Common myeloid progenitor, CD34-positive (primary cell): ENCODE data around the gene UBE2I.

ENCODE experiments used
- CTCF ChIA-PET: fragments of 350-600 bp; sonication (Branson Sonifier 250); formaldehyde crosslinking; loops from one replicate; lab custom pipeline; 2021; ENCODE audit warnings: antibody characterized with exemption; lab: Charles Lee
- POLR2A ChIA-PET: fragments of 350-600 bp; sonication (Branson Sonifier 250); formaldehyde crosslinking; loops from one replicate; lab custom pipeline; 2021; ENCODE audit warnings: antibody characterized with exemption; lab: Charles Lee
- DNase-seq, 3 donors: peaks; one replicate each; pipeline versions ENCODE4 v3.0.0 to v3.0.0-alpha.2; 2013
- H3K27ac ChIP-seq, 2 experiments: 1 replicate in 1 of 2; 2 replicates in 1 of 2; pipeline ENCODE4 v1.7.0; 2013; ENCODE audit warnings: inconsistent platforms in 2 of 2, low read length in 2 of 2, mild to moderate bottlenecking in 2 of 2, low read depth in 1 of 2, moderate library complexity in 1 of 2; ENCODE audit not compliant: severe bottlenecking in 2 of 2, insufficient read depth in 1 of 2, poor library complexity in 1 of 2
- H3K27me3 ChIP-seq, 5 experiments: replicated peaks in 2 of 5; 1 replicate in 3 of 5; 2 replicates in 2 of 5; pipeline versions ENCODE4 v1.6.1 to v1.7.0; 2013; ENCODE audit warnings: low read length in 4 of 5, mild to moderate bottlenecking in 2 of 5, moderate library complexity in 2 of 5, inconsistent platforms in 1 of 5; ENCODE audit not compliant: insufficient read depth in 5 of 5, control insufficient read depth in 4 of 5
- H3K36me3 ChIP-seq, 4 experiments: 1 replicate in 2 of 4; 2 replicates in 2 of 4; pipeline versions ENCODE4 v1.6.1 to v1.7.0; 2013; ENCODE audit warnings: low read length in 3 of 4, control low read depth in 1 of 4, mild to moderate bottlenecking in 1 of 4; ENCODE audit not compliant: control insufficient read depth in 4 of 4, insufficient read depth in 4 of 4
- H3K4me1 ChIP-seq, 4 experiments: 1 replicate in 3 of 4; 2 replicates in 1 of 4; pipeline versions ENCODE4 v1.6.1 to v1.7.1; 2013; ENCODE audit warnings: low read length in 3 of 4, mild to moderate bottlenecking in 3 of 4, control low read depth in 1 of 4, inconsistent platforms in 1 of 4, moderate library complexity in 1 of 4; ENCODE audit not compliant: control insufficient read depth in 4 of 4, insufficient read depth in 4 of 4; ENCODE audit errors: control extremely low read depth in 1 of 4
- H3K4me3 ChIP-seq, 7 experiments: 1 replicate in 4 of 7; 2 replicates in 3 of 7; pipeline versions ENCODE4 v1.5.1 to v1.7.0; 2013; ENCODE audit warnings: mild to moderate bottlenecking in 7 of 7, low read length in 6 of 7, moderate library complexity in 6 of 7, inconsistent platforms in 2 of 7, low read depth in 2 of 7, control low read depth in 1 of 7; ENCODE audit not compliant: insufficient read depth in 4 of 7, control insufficient read depth in 1 of 7; ENCODE audit errors: extremely low read depth in 1 of 7
- H3K9me3 ChIP-seq, 5 experiments: 1 replicate in 4 of 5; 2 replicates in 1 of 5; pipeline versions ENCODE4 v1.6.1 to v1.7.1; 2013; ENCODE audit warnings: low read length in 4 of 5, mild to moderate bottlenecking in 2 of 5, inconsistent platforms in 1 of 5, low read depth in 1 of 5, moderate library complexity in 1 of 5; ENCODE audit not compliant: control insufficient read depth in 4 of 5, insufficient read depth in 2 of 5; ENCODE audit errors: control extremely low read depth in 1 of 5
- WGBS: methylation state at CpG from one replicate; pipeline ENCODE4 v1.1.5; 2013; ENCODE audit not compliant: insufficient coverage; 5-methylcytosine and 5-hydroxymethylcytosine counted together

The UBE2I gene

DNA sequence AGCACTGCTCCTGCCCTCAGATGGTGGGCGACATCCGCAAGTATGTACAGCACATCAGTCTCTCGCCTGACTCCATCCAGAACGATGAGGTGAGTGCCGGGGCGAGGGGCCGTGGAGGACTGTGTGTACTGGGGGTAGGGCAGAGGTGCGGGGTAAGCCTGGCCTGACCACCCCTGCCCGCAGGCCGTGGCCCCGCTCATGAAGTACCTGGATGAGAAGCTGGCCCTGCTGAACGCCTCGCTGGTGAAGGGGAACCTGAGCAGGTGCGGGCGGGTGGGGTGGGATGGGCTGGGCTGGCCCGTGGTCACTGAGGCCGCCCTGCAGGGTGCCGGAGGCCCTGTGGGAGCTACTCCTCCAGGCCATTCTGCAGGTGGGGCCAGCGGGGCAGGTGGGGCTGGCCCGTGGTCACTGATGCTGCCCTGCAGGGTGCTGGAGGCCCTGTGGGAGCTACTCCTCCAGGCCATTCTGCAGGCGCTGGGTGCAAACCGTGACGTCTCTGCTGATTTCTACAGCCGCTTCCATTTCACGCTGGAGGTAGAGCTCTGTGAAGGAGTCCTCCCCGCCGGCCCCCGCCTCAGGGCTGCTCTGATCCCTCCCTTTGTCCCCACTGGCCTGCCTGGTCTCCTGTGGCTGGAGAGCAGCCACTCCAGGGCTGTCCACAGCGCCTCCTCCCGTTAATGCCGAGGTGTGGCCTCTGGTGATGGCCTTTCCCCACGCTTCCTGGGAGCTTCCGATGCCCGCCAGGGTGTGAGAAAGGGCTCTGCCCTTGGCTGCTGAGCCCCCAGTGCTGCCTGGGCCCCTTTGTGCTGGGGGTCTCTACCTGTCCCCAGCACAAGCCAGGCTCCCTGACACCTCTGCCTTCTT lies 37.2 kb downstream of the UBE2I start:
- ChIA-PET POLR2A (no interaction called here), CTCF (interaction anchor here (0.9 to 3.7 kb wide), 4 partner anchors 9 to 19 kb away, joined by 3 to 17 read pairs (median 4); no protein-coding TSS in a partner anchor)
- H3K27ac ChIP-seq: no peak overlapping the region
- H3K4me1 ChIP-seq: peaks cover 2 to 31% (median 28%) of the 10 kb centered on the region in 4 experiments
- no peaks in the 10 kb centered on the region for H3K27me3 ChIP-seq
- no peak overlapping the region for H3K4me3 ChIP-seq
- H3K9me3 ChIP-seq: no peaks in the 10 kb centered on the region
- 86% methylated on average over 34 of the region's 34 CpGs for WGBS
- H3K36me3 ChIP-seq: peaks cover 2 to 30% (median 18%) of the 10 kb centered on the region in 4 experiments
- no peak for DNase-seq

DNA sequence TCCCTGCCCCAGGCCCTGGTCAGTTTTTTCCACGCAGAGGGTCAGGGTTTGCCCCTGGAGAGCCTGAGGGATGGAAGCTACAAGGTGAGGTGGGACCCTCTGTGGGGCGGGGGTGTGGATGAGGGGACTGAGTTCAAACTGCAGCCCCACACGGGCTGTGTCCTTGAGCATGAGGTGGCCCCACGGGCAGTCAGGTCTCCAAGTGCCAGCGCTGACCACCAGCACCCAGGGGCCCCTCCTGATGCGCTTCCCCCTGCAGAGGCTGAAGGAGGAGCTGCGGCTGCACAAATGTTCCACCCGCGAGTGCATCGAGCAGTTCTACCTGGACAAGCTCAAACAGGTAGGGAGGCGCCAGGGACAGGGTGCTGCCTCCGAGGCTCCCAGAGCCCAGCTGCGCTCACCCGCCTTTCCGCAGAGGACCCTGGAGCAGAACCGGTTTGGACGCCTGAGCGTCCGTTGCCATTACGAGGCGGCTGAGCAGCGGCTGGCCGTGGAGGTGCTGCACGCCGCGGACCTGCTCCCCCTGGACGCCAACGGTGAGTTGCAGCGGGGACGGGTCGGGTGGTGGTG lies 37.9 kb downstream of the UBE2I start:
- 95% methylated on average over 29 of the region's 31 CpGs for WGBS
- CTCF ChIA-PET: interaction anchor here (1.0 to 3.7 kb wide), 2 partner anchors 12 to 16 kb away, joined by 3 to 17 read pairs; no protein-coding TSS in a partner anchor
- H3K4me3 ChIP-seq: no peak overlapping the region

DNA sequence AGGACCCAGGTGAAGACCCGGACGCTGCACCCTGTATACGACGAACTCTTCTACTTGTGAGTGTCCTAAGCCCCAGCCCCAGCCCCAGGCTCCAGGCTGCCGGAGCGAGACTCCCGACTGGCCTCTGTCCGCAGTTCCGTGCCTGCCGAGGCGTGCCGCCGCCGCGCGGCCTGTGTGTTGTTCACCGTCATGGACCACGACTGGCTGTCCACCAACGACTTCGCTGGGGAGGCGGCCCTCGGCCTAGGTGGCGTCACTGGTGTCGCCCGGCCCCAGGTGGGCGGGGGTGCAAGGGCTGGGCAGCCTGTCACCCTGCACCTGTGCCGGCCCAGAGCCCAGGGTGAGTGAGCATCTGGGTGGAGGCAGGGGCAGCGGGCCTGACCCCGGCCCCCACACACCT lies 38.5 kb downstream of the UBE2I start:
- WGBS: 95% methylated on average over 17 of the region's 29 CpGs
- no peaks in the 10 kb centered on the region for H3K27me3 ChIP-seq
- no peaks in the 10 kb centered on the region for H3K9me3 ChIP-seq
- peaks cover 9 to 30% (median 26%) of the 10 kb centered on the region in 4 experiments for H3K4me1 ChIP-seq
- no peak overlapping the region for H3K4me3 ChIP-seq
- CTCF ChIA-PET: interaction anchor here (0.9 to 3.7 kb wide), 2 partner anchors 15 to 65 kb away, joined by 3 to 17 read pairs; no protein-coding TSS in a partner anchor
- no peak for DNase-seq
- POLR2A ChIA-PET: interaction anchor here (0.5 kb wide), 1 partner anchor 1822 kb away, joined by 4 read pairs; no protein-coding TSS in a partner anchor
- H3K27ac ChIP-seq: no peak overlapping the region
- H3K36me3 ChIP-seq: peaks cover 2 to 30% (median 18%) of the 10 kb centered on the region in 4 experiments

More for the DNA sequence above, 37.9 kb downstream of the UBE2I start:
- Histone ChIP-seq H3K36me3 (peaks cover 2 to 30% (median 18%) of the 10 kb centered on the region in 4 experiments), H3K27me3 (no peaks in the 10 kb centered on the region), H3K27ac (no peak overlapping the region), H3K9me3 (no peaks in the 10 kb centered on the region), H3K4me1 (peaks cover 5 to 29% (median 25%) of the 10 kb centered on the region in 4 experiments)
- POLR2A ChIA-PET: no interaction called here
- no peak for DNase-seq

DNA sequence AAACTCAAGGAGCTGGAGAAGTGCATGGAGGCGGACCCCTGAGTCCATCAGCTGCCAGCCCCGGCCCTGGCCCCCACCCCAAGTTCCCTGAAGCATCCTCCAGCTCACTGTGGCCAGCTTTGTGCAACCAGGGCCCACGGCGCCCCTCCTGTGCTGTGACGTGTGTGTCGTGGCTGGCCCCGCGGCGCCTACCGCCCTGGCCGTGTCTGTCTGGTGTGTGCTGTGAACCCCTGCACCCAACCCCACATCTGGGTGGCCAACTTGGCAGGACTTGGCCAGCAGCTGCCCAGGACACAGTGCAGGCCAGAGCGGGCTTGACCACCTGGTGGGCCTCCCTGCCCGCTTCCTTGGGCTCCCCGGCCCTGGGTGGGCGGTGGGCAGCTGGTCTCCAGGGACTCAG lies 39.0 kb downstream of the UBE2I start:
- POLR2A ChIA-PET: interaction anchor here (0.5 kb wide), 1 partner anchor 1821 kb away, joined by 4 read pairs; no protein-coding TSS in a partner anchor
- peaks cover 2 to 30% (median 18%) of the 10 kb centered on the region in 4 experiments for H3K36me3 ChIP-seq
- H3K9me3 ChIP-seq: no peaks in the 10 kb centered on the region
- H3K27ac ChIP-seq: no peak overlapping the region
- no peaks in the 10 kb centered on the region for H3K27me3 ChIP-seq
- 96% methylated on average over 13 of the region's 15 CpGs for WGBS
- peaks cover 9 to 29% (median 25%) of the 10 kb centered on the region in 4 experiments for H3K4me1 ChIP-seq
- no peak for DNase-seq
- no peak overlapping the region for H3K4me3 ChIP-seq
- CTCF ChIA-PET: interaction anchor here (0.9 to 3.7 kb wide), 3 partner anchors 12 to 65 kb away, joined by 3 to 17 read pairs (median 4); no protein-coding TSS in a partner anchor

DNA sequence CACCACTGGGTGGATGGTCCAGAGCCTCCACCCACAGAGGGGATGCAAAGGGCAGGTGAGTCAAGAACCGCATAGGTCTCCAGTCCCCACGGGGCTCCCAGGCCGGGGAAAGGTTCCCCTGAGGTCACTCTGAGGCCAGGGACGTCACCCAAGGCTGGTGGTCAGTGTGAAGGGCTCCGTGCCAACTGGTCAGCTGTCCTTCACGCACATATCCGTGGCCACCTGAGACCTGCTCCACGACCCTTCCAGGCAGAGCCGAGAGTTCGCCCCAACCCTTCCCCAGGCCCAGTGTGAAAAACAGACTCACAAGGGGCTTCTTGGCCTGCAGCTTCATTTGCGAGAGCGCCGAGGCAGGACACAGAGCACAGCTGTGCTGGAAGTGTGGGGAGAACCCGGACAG lies 39.5 kb downstream of the UBE2I start:
- Histone ChIP-seq H3K9me3 (no peaks in the 10 kb centered on the region), H3K36me3 (peaks cover 2 to 30% (median 18%) of the 10 kb centered on the region in 4 experiments), H3K27me3 (no peaks in the 10 kb centered on the region), H3K27ac (no peak overlapping the region), H3K4me3 (no peak overlapping the region), H3K4me1 (peaks cover 9 to 27% (median 22%) of the 10 kb centered on the region in 4 experiments)
- DNase-seq: no peak
- WGBS: 95% methylated on average over 14 of the region's 14 CpGs
- CTCF ChIA-PET: interaction anchor here (0.9 to 3.7 kb wide), 3 partner anchors 13 to 64 kb away, joined by 3 to 17 read pairs (median 4); no protein-coding TSS in a partner anchor
- POLR2A ChIA-PET: no interaction called here

DNA sequence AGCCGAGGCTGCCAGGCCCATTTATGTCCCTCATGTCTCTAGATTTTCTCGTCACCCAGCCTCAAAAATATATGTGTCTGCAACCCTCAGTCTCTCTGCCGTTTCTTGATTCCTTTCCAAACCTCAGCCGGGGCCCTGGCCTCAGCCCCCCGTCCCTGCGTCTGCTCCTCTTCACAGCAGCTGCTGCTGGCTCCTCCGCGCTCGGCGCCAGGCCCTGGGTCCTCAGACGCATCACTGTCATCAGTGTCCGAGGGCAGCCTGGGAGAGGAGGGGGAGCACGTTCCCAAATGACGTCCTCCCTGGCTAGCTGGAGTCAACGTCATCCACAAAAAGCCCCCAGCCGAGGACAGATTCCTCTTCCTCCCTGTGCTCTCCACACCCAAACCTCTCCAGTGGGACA lies 39.9 kb downstream of the UBE2I start:
- Histone ChIP-seq H3K9me3 (no peaks in the 10 kb centered on the region), H3K27me3 (no peaks in the 10 kb centered on the region), H3K4me3 (no peak overlapping the region), H3K27ac (no peak overlapping the region), H3K36me3 (peaks cover 2 to 30% (median 18%) of the 10 kb centered on the region in 4 experiments), H3K4me1 (peaks cover 9 to 29% (median 21%) of the 10 kb centered on the region in 4 experiments)
- 93% methylated on average over 14 of the region's 16 CpGs for WGBS
- no peak for DNase-seq
- POLR2A ChIA-PET: no interaction called here
- CTCF ChIA-PET: interaction anchor here (0.9 to 3.7 kb wide), 3 partner anchors 13 to 14 kb away, joined by 3 to 17 read pairs (median 4); no protein-coding TSS in a partner anchor
